SK-N-DZ (cell line): ENCODE results near the gene HBS1L.
"Not testable (repeated sequence)": the region's sequence is repeated elsewhere in the genome, so short reads cannot be mapped to it uniquely, and the experiment has no call there.

ENCODE experiments used
- DNase-seq: peaks from one replicate; pipeline ENCODE4 v3.0.0-alpha.2; 2015; ENCODE audit warnings: low spot score

HBS1L gene

DNA sequence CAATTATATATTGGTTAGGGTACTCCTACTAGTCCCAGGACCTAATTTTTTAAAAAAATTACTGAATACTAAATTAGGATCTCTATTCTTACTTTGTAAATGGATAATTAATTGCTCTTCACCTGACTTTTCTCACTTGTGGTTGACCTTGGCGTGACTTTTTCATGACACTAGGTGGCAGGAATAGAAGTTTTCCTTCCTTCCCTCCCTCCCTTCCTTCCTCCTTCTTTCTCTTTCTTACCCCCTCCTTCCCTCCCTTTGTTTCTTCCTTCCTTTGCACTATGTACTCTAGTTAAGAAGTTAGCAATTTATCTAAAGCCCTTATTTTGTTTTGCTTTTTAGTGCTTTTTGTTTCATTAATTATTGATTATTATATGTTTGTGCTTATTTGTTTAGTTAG lies 20.4 kb upstream of the HBS1L start:
- DNase-seq: no peak

GRCh38 chr6:135073756-135074393 lies 19.3 kb upstream of the HBS1L start:
- peak; percentile 18 for DNase-seq

DNA sequence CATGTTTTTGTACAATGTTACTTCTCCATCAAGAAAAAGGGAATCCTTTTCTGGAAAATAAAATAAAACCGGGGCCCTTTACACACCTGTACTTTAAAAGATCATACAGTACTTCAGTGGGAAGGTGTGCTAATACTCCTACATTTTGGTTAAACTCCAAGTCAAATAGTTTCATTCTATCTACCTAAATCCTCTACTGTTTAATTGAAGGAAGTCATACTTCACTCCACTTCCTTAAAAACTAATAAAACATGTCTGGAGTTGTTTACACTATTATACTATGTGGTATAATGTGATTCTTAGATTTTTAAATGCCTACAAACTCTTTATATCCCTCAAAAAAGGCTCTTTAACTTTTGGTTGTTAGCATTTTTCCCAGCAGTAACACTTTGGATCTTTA lies 18.6 kb upstream of the HBS1L start:
- DNase-seq: no peak

DNA sequence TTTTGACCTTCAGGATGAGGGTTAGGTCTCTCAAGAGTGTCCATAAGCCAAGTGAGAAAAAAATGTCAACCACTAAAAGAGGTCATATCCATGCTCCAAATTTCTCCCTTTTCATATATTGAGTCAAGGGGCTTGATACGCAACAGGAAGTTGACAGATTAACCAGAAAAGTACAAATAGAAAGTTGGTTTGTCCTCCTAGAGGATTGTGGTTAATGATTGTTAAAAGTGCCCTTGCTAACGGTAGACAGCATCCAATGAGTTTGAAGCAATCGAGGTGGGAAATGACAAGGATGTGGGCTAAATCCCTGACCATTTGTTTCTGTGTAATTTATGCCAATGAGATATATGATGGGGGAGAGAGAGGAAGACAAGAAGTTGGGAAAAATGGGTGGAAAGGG lies 18.1 kb upstream of the HBS1L start:
- no peak for DNase-seq

DNA sequence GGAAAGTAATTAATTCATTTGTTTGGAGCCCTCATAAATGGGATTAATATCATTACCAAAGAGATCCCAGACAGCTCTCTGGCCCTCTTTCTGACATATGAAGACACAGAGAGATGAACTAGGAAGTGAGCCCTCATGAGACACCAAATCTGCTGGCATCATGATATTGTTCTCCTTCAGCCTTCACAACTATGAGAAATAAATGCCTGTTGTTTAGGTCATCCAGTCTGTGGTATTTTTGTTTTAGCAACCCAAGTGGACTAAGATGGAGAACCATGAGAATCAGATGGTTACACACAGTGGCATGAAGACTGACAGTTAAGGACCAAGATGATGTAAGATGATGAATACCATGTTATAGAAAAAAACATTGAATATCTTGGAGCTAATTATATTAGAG lies 16.9 kb upstream of the HBS1L start:
- no peak for DNase-seq

GRCh38 chr6:135067911-135068310 lies 13.3 kb upstream of the HBS1L start:
- DNase-seq: no peak

DNA sequence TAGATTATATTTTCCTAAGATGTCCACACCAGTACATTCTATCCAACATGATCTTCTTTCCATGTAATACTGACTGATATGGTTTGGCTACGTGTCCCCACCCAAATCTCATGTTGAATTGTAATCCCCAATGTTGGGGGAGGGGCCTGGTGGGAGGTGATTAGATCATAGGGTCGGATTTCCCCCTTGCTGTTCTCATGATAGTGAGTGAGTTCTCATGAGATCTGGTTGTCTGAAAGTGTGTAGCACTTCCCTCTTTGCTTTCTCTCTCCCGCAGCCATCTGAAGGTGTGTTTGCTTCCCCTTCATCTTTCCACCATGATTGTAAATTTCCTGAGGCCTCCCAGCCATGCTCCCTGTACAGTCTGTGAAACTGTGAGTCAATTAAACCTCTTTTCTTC lies 12.2 kb upstream of the HBS1L start:
- DNase-seq: no peak

DNA sequence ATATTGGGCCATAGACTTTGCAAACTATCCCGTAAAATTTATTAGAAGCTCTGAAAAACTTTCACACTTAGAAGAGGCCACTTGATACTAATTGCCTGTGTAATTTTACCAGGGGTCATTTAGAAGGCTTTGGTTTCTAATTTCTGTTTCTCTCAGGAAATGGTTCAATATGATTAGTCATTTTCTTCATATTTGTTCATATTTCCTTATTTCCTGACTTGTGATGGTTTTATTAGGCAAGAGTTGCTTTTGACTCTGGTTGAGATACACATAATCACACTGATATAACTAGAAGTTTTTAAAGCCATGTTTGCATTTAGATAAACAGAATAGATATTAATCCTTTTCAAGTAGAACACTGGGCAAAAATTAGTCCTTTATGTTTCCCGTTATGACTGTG lies 11.8 kb upstream of the HBS1L start:
- no peak for DNase-seq

GRCh38 chr6:135064586-135064985 lies 10.0 kb upstream of the HBS1L start:
- no peak for DNase-seq

GRCh38 chr6:135063926-135064325 lies 9.3 kb upstream of the HBS1L start:
- DNase-seq: no peak

- peak; percentile 33 for DNase-seq
These were observed 8.1 kb upstream of the HBS1L start for GRCh38 chr6:135062735-135063134.

DNA sequence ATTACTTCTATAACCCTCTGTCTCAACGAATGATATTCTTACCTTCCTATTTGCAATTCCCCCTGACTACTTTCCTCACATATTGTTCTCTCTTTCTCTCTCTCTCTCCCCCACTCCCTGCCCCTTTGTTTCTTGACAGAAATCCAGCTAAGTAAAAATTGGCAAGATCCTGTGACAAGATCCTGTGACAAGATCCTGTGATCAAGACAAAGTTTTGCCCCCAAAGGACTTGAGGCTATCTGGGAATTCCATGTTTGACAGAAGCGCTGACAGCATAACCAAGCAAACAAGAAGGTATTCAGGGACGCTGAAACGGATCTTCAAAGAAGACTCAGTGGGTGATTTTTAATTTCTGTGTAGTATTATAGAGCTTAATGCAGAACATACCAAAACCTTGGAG lies 5.5 kb upstream of the HBS1L start:
- no peak for DNase-seq

DNA sequence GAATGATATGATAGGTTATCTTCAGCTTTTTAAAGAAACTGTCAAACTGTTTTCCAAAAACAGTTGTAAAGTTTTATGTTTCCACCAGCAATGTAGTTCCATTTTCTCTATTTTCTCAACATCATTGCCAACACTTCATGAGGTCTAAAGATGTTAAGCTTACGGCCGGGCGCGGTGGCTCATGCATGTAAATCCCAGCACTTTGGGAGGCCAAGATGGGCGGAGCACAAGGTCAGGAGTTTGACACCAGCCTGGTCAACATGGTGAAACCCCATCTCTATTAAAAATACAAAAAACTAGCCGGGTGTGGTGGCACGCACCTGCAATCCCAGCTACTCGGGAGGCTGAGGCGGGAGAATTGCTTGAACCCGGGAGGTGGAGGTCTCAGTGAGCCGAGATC lies 3.7 kb upstream of the HBS1L start:
- not testable (repeated sequence) for DNase-seq

GRCh38 chr6:135056632-135057031 lies 2.0 kb upstream of the HBS1L start:
- DNase-seq: no peak

GRCh38 chr6:135054226-135054568 lies 425 bp downstream of the HBS1L start:
- no peak for DNase-seq

DNA sequence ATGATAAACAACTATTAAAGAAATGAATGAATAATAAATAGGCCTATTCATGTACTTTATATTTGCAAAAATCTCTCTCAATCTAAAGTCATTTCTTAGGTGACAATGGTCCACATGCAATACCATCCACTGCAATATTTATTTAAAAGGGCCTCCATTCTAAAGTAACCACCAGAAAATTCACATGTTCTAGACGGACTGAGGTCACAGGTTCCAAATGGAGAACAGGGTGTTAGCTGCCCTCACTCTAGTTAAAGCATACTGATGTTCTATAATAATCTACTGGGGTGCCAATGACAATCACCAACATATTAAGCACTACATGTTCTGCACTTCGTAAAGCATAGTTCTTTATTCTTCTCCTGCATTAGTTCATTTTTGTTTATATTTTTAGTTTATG lies 1.2 kb downstream of the HBS1L start:
- DNase-seq: no peak

- DNase-seq: no peak
These were observed 1.7 kb downstream of the HBS1L start for GRCh38 chr6:135052939-135053338.

DNA sequence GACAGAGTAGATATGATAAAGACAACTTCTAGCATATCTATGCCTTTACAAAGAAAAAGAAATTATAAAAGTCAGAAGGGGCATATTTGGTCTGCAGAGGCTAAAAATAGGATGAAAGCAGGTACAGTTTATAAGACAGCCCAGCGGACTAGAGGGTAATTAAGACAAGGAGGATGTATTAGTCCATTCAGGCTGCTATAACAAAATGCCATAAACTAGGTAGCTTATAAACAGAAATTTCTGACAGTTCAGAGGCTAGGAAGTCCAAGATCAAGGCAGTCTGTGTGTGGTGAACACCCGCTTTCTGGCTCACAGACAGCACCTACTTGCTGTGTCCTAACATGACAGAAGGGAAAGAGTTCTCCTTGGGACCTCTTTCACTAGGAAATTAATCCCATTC lies 5.7 kb downstream of the HBS1L start:
- DNase-seq: no peak

DNA sequence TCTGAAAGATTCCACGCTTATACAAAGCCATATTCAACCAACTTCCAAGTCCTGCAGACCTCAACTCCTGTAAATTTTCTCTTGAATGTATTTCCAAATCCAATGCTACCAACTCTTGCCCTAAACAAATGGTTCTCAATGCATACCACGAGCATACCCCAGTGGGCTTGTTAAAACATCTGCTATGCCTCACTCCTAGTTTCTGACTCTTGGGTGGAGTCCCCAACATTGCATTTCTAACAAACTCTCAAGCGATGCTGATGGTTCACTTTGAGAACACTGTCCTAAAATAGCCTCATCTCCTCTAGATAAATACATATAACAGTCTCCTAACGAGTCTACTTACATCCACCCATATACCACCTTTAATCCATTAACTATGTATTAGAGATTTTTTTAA lies 7.3 kb downstream of the HBS1L start:
- DNase-seq: no peak

DNA sequence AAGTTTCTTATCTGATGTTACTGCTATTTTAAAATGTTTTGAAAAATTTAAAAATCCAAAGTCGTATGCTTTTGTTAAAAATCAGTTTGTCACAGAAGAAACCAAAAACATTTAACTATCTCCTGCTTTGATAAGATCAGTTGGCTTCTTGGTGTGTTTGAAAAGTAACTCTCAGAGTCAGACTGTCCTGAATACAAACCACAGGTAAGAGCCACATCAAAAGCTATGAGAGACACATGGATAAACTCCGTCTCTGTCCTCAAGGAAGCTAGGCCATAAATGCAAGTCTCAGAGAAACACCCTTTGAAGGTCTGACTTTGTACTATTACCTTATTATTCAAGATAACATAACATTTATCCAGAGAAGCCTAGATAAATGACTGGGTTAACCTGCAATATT lies 7.7 kb downstream of the HBS1L start:
- DNase-seq: no peak

GRCh38 chr6:135044639-135045038 lies 10.0 kb downstream of the HBS1L start:
- no peak for DNase-seq

DNA sequence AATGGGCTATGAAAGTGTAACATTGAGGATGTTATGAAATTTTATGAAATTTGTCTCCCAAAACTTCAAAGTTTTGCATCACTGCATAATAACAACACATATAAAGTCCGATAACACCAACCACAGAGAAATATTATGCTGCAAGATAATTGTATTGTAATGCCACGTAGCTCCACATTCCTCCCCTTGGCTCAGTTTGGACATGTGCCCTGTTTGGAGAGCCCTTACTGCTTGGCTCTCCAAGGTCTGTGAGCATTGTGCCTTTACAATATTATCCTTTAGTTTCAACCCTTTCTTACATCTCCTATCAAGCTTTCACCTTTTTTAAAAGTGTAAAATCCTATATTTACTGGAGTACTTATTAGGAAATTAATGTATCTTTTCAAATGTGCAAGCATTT lies 10.8 kb downstream of the HBS1L start:
- no peak for DNase-seq

GRCh38 chr6:135043364-135043763 lies 11.3 kb downstream of the HBS1L start:
- DNase-seq: no peak

GRCh38 chr6:135038335-135038734 lies 16.3 kb downstream of the HBS1L start:
- no peak for DNase-seq

DNA sequence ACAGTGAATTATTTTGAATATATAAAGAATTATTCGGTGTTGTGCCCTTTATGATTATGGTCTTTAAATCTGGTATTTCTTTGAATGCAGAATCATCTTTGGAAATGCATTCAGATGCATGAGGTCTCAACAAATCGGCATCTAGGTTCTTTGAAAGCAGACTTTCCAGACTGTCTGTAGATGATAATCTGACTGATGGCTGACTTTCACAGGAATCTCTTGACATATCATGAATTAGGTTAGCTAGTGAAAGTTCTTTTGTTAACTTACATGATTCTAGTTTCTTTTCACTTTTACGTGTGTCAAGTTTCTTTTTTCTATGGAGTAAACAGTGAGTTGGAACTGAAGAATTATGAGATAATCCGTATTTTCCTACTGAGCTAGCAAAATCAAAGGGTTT lies 17.1 kb downstream of the HBS1L start:
- DNase-seq: no peak
